Neural crest cell (in vitro differentiated cells): ENCODE results near the gene E4F1. TPM values are rescaled to one million over a fixed set of nuclear protein-coding genes. Genes with fewer than 3 reads are reported as not detected.

Experiments
- DNase-seq: peaks from one replicate; pipeline ENCODE4 v3.0.0; 2021; ENCODE audit warnings: low read depth, mixed read lengths, low spot score
- H3K27ac Mint-ChIP-seq: one replicate; pipeline ENCODE4 v1.8.0; 2021; ENCODE audit warnings: mild to moderate bottlenecking, mixed read lengths; ENCODE audit not compliant: unreplicated experiment
- H3K27me3 Mint-ChIP-seq: 2 replicates; pipeline ENCODE4 v1.8.0; 2021; ENCODE audit warnings: low read depth, mild to moderate bottlenecking, mixed read lengths
- H3K36me3 Mint-ChIP-seq: 2 replicates; pipeline ENCODE4 v1.8.0; 2021; ENCODE audit warnings: low read depth, mild to moderate bottlenecking, mixed read lengths
- H3K4me1 Mint-ChIP-seq: 2 replicates; pipeline ENCODE4 v1.8.0; 2021; ENCODE audit warnings: mixed read lengths
- H3K4me3 Mint-ChIP-seq: one replicate; pipeline ENCODE4 v1.8.0; 2021; ENCODE audit warnings: mild to moderate bottlenecking, mixed read lengths
- H3K9me3 Mint-ChIP-seq: 2 replicates; pipeline ENCODE4 v1.8.0; 2021; ENCODE audit warnings: mixed read lengths
- total RNA-seq: library from RNA; stranded (reverse); gene quantifications from 2 replicates; pipeline ENCODE4 v1.2.1, GENCODE V29; 2021
- TF ChIP-seq, protein P1 (sequence below): fragments of 200-600 bp; sonication (generic); conservative IDR thresholded peaks from 2 replicates; pipeline ENCODE4 v1.5.0; 2021; ENCODE audit warnings: antibody characterized with exemption, mild to moderate bottlenecking

Gene E4F1
- total RNA-seq, 1 donor from 2014 or later, result 38.9 TPM

DNA sequence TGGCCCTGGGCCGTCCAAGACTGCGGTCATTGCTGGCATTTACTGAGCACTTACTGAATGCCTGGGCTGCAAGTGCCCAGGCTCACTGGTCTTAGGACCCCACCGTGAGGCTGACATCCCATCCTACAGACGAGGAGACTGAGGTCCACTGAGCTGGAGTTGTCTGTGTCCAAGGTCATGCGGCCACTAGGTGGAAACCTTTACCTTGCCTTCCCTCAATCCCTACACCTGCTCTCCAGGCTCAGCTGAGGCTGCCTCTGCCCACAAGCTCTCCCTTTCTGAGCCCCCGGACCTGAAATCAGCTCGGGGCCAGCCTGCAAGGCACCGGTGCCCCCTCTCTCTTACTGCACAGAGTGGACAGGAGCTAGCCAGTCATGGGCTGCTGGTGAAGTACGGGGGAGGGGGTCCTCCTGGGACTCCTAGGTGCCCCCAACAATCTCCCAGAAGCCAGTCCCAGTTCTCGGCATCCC lies 28.5 kb upstream of the E4F1 start:
- Mint-ChIP-seq H3K27ac (no peak overlapping the region), H3K4me1 (peaks cover 14% of the 10 kb centered on the region), H3K9me3 (no peaks in the 10 kb centered on the region), H3K4me3 (peak overlapping the region; percentile 73), H3K36me3 (no peaks in the 10 kb centered on the region), H3K27me3 (peaks cover 20% of the 10 kb centered on the region)
- DNase-seq, result no peak
- TF ChIP-seq, protein P1, sequence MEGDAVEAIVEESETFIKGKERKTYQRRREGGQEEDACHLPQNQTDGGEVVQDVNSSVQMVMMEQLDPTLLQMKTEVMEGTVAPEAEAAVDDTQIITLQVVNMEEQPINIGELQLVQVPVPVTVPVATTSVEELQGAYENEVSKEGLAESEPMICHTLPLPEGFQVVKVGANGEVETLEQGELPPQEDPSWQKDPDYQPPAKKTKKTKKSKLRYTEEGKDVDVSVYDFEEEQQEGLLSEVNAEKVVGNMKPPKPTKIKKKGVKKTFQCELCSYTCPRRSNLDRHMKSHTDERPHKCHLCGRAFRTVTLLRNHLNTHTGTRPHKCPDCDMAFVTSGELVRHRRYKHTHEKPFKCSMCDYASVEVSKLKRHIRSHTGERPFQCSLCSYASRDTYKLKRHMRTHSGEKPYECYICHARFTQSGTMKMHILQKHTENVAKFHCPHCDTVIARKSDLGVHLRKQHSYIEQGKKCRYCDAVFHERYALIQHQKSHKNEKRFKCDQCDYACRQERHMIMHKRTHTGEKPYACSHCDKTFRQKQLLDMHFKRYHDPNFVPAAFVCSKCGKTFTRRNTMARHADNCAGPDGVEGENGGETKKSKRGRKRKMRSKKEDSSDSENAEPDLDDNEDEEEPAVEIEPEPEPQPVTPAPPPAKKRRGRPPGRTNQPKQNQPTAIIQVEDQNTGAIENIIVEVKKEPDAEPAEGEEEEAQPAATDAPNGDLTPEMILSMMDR, result peak; percentile 61

DNA sequence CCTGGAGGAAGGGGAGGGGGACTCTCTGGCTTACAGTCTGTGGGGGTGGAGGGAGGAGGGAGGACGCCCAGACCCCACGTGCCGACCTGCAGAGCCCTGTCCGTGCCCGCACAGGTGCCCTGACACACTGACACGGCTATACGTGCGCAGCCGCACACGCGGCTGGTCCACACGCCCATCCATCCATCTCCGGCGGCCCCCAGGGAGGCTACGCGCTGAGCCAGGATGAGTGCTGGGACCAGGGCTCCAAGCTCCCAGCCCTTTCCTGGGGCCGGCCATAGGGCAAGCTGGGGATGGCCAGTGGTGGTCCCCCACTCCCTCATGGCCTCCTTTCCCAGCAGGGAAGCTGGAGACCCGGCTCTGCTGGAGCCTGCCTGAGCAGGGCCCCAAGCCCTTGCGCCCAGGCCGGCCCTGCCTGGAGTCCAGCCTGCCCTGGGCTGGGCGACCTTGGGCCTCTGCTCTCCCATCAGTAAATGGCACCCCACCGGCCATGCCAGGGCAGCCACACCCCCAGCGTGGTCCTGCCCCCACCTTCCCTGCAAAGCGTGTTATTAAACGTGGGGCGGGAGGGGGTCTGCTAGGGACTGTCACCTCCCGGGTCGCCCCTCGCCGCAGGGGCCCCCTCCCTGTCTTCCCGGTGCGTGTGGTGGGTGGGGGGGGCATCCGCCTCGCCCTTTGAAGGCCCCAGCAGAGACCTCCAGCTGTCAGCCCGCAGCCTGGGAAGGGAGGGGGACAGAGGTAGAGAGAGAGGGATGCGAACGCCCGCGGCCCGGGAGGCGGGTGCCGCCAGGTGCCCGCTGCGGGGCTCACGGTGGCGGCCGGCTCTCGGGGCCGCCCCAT lies 27.8 kb upstream of the E4F1 start:
- Mint-ChIP-seq H3K4me1 (peaks cover 14% of the 10 kb centered on the region), H3K36me3 (no peaks in the 10 kb centered on the region), H3K27me3 (peaks cover 26% of the 10 kb centered on the region), H3K27ac (no peak overlapping the region), H3K9me3 (no peaks in the 10 kb centered on the region), H3K4me3 (peak overlapping the region; percentile 73)
- DNase-seq, result no peak
- TF ChIP-seq, protein P1, result no peak

DNA sequence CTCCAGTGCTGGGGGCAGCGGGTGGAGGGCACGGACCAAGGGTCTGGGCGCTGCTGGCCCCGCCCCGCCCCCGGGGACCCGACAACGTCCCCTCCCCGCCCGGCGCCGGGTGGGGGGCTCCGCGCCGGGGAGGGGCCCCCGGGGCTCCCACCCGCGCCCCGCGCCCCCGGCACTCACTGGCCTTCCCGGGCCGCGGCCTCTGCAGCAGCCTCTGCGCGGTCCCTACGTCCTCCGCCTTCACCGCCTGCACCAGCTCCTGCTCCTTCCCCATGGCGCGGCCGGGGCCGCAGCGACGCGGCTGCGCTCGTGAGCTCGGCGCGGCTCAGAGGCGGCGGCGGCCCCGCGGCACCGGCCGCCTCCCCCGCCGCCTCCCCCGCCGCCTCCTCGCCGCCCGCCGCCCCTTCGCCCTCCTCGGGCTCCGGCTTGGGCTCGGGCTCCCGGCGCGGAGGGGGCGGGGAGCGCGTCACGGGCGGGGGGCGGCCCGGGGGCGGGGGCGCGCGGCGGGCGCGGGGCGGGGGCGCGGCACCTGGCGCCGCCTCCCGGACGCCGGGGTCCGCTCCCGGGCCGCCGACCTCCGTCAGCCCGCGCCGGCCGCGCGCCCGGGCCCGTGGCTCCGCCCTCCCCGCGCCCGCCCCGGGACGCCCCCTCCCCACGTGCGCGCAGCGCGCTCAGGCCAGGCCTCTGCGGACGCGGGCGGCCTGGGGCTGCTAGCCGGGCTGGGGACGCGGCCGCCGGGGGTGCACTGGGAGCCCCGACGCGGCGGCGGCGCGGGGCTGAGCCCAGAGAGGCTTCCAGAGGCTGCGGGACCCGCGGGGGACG lies 27.0 kb upstream of the E4F1 start, which contains the start of gene CASKIN1:
TSS of gene CASKIN1 (minus strand) at position 444 of the 819 bp plus-strand sequence. CDS start at position 271, 173 bp downstream.
- H3K9me3 Mint-ChIP-seq, result no peaks in the 10 kb centered on the region
- no peak for DNase-seq
- H3K27me3 Mint-ChIP-seq, result peaks cover 29% of the 10 kb centered on the region
- TF ChIP-seq, protein P1, result no peak
- peak within 1 kb of the TSS; percentile 71 for H3K27ac Mint-ChIP-seq
- peaks cover 14% of the 10 kb centered on the region for H3K4me1 Mint-ChIP-seq
- no peaks in the 10 kb centered on the region for H3K36me3 Mint-ChIP-seq
- H3K4me3 Mint-ChIP-seq, result peak within 1 kb of the TSS; percentile 81

DNA sequence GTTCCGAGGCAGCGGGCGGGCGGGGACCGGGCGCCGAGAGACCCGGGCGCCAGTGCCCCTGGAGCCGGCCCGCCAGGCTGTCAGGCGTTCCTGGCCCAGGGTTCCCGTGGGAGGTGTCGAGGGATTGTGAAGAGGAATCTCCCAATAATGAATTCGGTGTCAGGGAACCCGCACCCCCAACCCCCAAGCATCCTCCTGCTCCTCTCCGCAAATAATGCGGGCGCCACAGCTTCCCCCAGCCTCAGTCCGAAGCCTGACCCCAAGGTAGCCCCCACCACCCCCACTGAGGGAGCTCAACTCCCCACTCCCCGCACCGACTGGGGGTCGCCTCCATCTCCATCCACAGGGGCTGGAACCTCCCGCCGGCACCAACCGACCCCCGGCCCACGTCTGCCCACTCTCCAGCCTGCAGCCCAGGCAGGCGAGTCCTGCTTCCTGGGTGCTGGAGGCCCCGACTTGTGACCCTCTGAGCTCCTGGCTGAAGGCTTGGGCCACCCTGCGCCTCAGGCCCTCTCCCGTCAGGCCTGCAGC lies 26.3 kb upstream of the E4F1 start:
- Mint-ChIP-seq H3K4me3 (peak overlapping the region; percentile 81), H3K27me3 (peaks cover 29% of the 10 kb centered on the region)

DNA sequence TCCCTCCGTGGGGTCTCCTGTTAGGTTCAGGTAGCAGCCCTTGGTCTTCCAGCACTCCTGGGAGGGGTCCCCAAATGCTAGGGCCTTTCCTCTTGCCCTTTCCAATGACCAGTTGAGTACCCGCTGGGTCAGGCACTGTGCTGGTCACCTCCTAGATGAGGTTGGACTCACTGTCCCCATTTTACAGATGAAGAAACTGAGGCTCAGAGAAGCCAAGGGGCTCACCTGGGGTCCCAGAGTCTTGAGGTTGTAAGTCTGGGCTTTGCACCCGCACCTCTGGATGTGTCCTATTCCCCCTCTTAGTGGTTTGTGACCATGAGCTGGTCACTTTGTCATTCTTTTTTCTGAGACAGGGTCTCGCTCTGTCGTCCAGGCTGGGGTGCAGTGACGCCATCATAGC lies 25.6 kb upstream of the E4F1 start:
- Mint-ChIP-seq H3K9me3 (no peaks in the 10 kb centered on the region), H3K36me3 (no peaks in the 10 kb centered on the region), H3K4me3 (peak overlapping the region; percentile 81), H3K27me3 (peaks cover 31% of the 10 kb centered on the region), H3K27ac (no peak overlapping the region), H3K4me1 (peaks cover 6% of the 10 kb centered on the region)
- DNase-seq, result no peak
- TF ChIP-seq, protein P1, result no peak

More for the DNA sequence above, 26.3 kb upstream of the E4F1 start:
- H3K4me1 Mint-ChIP-seq, result peaks cover 10% of the 10 kb centered on the region
- TF ChIP-seq, protein P1, result no peak
- H3K9me3 Mint-ChIP-seq, result no peaks in the 10 kb centered on the region
- no peak for DNase-seq
- H3K27ac Mint-ChIP-seq, result no peak overlapping the region
- H3K36me3 Mint-ChIP-seq, result no peaks in the 10 kb centered on the region
